Heart right ventricle (tissue), 16 donors: ENCODE results near the gene PODXL2. TPM values are rescaled to one million over a fixed set of nuclear protein-coding genes. Genes with fewer than 3 reads are reported as not detected.
"Not testable (repeated sequence)": the region's sequence is repeated elsewhere in the genome, so short reads cannot be mapped to it uniquely, and the experiment has no call there.

Experiments used
- ATAC-seq, 8 donors: fragments of 200-7000 bp; cut with Tn5 transposase; one replicate each; pipeline ENCODE4 v1.9.1; 2020; ENCODE audit warnings: mild to moderate bottlenecking in 8 of 8, moderate library complexity in 8 of 8, moderate number of reproducible peaks in 1 of 8
- DNase-seq, 2 donors: peaks; one replicate each; pipeline ENCODE4 v3.0.0-alpha.2; 2020
- H3K27ac ChIP-seq, 10 donors: fragments of 200-600 bp; sonication (generic) in 2 of 10; one replicate each; pipeline versions ENCODE4 v1.5.0 to v1.8.0; 2020 to 2022; ENCODE audit warnings: mild to moderate bottlenecking in 3 of 10
- H3K27me3 ChIP-seq, 7 donors: fragments of 200-600 bp; one replicate each; pipeline ENCODE4 v1.8.0; 2021 to 2022; ENCODE audit warnings: mild to moderate bottlenecking in 2 of 7
- H3K36me3 ChIP-seq, 9 donors: fragments of 200-600 bp; sonication (generic) in 1 of 9; one replicate each; pipeline versions ENCODE4 v1.5.0 to v1.8.0; 2020 to 2022; ENCODE audit warnings: mild to moderate bottlenecking in 2 of 9
- H3K4me1 ChIP-seq, 9 donors: fragments of 200-600 bp; sonication (generic) in 1 of 9; one replicate each; pipeline versions ENCODE4 v1.5.0 to v1.8.0; 2020 to 2022; ENCODE audit warnings: mild to moderate bottlenecking in 4 of 9
- H3K4me3 ChIP-seq, 10 donors: fragments of 200-600 bp; sonication (generic) in 2 of 10; one replicate each; pipeline versions ENCODE4 v1.5.0 to v1.8.0; 2020 to 2022; ENCODE audit warnings: mild to moderate bottlenecking in 7 of 10, moderate library complexity in 2 of 10
- H3K9me3 ChIP-seq, 11 donors: fragments of 200-600 bp in 10 of 11; sonication (generic) in 2 of 11; one replicate each; pipeline versions ENCODE4 v1.5.0 to v1.8.0; 2013 to 2022; ENCODE audit warnings: mild to moderate bottlenecking in 2 of 11, control low read depth in 1 of 11, moderate library complexity in 1 of 11
- CTCF ChIP-seq, 9 donors: fragments of 200-600 bp; sonication (generic) in 2 of 9; IDR thresholded peaks; one replicate each; pipeline versions ENCODE4 v1.5.0 to v1.8.0; 2021 to 2022; ENCODE audit warnings: antibody characterized with exemption in 9 of 9, mild to moderate bottlenecking in 5 of 9, moderate library complexity in 1 of 9
- WGBS, 2 donors: extraction: QIAGEN DNeasy Blood & Tissue Kit; methylation state at CpG; one replicate each; pipeline ENCODE4 v1.1.7; 2013; ENCODE audit warnings: inconsistent platforms in 1 of 2; 5-methylcytosine and 5-hydroxymethylcytosine counted together
- intact Hi-C, 10 donors: fragments of 100-400 bp; cut with DNase I; formaldehyde crosslinking; loops; one replicate each; pipeline versions ENCODE4 v1.11.1 to v1.14.2; 2022
- polyA plus RNA-seq, 2 donors: library from polyadenylated mRNA; stranded (reverse); fragments of 200-250 nt; gene quantifications; one replicate each; pipeline ENCODE4 v1.2.3, GENCODE V29; 2013
- total RNA-seq, 10 donors: library from RNA; stranded (reverse); fragmentation: NEBNext Ultra II Directional in 3 of 10; extraction: Animal tissue kit (Norgen Biotek cat#: 25700) in 3 of 10; gene quantifications; one replicate each; pipeline versions ENCODE4 v1.2.1 to v1.2.4, GENCODE V29; 2021 to 2023
- donor health status: Arrhythmogenic right ventricular cardiomyopathy.
- donor health status: ischemic (EF 13 %, LVEDD 7.1; RV severe dilation, severe dysfunction).
- donor health status: healthy with polysubstance abuse.
- donor health status: DM: no; HTN: yes; CAD: no.
- donor health status: DM: no; HTN: no; CAD: no.
- donor health status: ischemic (EF 25% LVEDD 6.9; RV normal size, moderate dysfunction).
- donor health status: ischemic (EF 25% LVEDD 5.7; RV mildly dilated, moderate dysfunction).
- donor health status: healthy.
- donor health status: DM: yes; HTN: yes; CAD: no.
- donor health status: Ischemic cardiomyopathy.
- donor health status: ischemic (EF 35%, LVEDD 5.7; RV mildly dilated, moderate dysfunction).
- donor health status: nonischemic (EF 11% LVEDD 7.7; RV severe dilation, severe dysfunction).
- donor health status: DM: yes; HTN: yes; CAD: no.
- donor health status: PGD.
- donor health status: ischemic (EF 29% LVEDD 5.4; RV normal size, mild dysfunction).
- donor health status: nonischemic (EF 23%, LVEDD 6.1; RV moderate dilation, normal function).

PODXL2 gene
- total and polyA plus RNA-seq, 12 donors = 0.42 to 4.0 (median 1.5) TPM

GRCh38 chr3:127604035-127604434, 24.9 kb upstream of the PODXL2 start:
- no peaks in the 10 kb centered on the region for H3K27me3 ChIP-seq
- ATAC-seq (no peak), DNase-seq (no peak)
- no peak overlapping the region for H3K27ac ChIP-seq
- no peak overlapping the region for H3K4me3 ChIP-seq
- intact Hi-C loops = no loop called here
- peaks cover 0 to 19% (median under 1%) of the 10 kb centered on the region in 9 donors for H3K4me1 ChIP-seq
- H3K9me3 ChIP-seq = no peaks in the 10 kb centered on the region
- peaks cover 0 to 39% (median 3%) of the 10 kb centered on the region in 9 donors for H3K36me3 ChIP-seq
- no peak for TF ChIP-seq CTCF (IDR thresholded peaks at IDR 0.05)
- 89 to 94% methylated on average over 7 of the region's 7 CpGs for WGBS, 2 donors

GRCh38 chr3:127604546-127605165, 24.3 kb upstream of the PODXL2 start:
- DNase-seq (no peak), ATAC-seq (no peak)
- 94 to 97% methylated on average over 41 of the region's 41 CpGs for WGBS, 2 donors
- Histone ChIP-seq H3K36me3 (peaks cover 0 to 39% (median 3%) of the 10 kb centered on the region in 9 donors), H3K4me3 (no peak overlapping the region), H3K4me1 (peaks cover 0 to 18% (median 0%) of the 10 kb centered on the region in 9 donors), H3K27ac (no peak overlapping the region), H3K27me3 (no peaks in the 10 kb centered on the region), H3K9me3 (no peaks in the 10 kb centered on the region)
- TF ChIP-seq CTCF (IDR thresholded peaks at IDR 0.05) = no peak
- intact Hi-C loops = no loop called here

- H3K4me3 ChIP-seq, DNase-seq, ATAC-seq, H3K27ac ChIP-seq, intact Hi-C loops, H3K27me3 ChIP-seq, H3K9me3 ChIP-seq: not testable (repeated sequence)
- H3K36me3 ChIP-seq = peaks cover 0 to 39% (median 3%) of the 10 kb centered on the region in 9 donors
- H3K4me1 ChIP-seq = peaks cover 0 to 18% (median 0%) of the 10 kb centered on the region in 9 donors
- 95 to 96% methylated on average over 7 of the region's 7 CpGs for WGBS, 2 donors
These were observed 23.4 kb upstream of the PODXL2 start for GRCh38 chr3:127605547-127605946.

- ATAC-seq = no peak
- WGBS, 2 donors = 94% methylated on average over 24 of the region's 24 CpGs
- Histone ChIP-seq H3K27ac (no peak overlapping the region), H3K36me3 (peaks cover 0 to 46% (median 3%) of the 10 kb centered on the region in 9 donors), H3K4me1 (peaks cover 0 to 18% (median 0%) of the 10 kb centered on the region in 9 donors), H3K27me3 (no peaks in the 10 kb centered on the region), H3K4me3 (no peak overlapping the region), H3K9me3 (no peaks in the 10 kb centered on the region)
- no peak for TF ChIP-seq CTCF (IDR thresholded peaks at IDR 0.05)
- DNase-seq = no peak
- intact Hi-C loops = no loop called here
These were observed 22.7 kb upstream of the PODXL2 start for GRCh38 chr3:127606086-127606805.
